Activated naive CD4-positive, alpha-beta T cell treated with anti-CD3 and anti-CD28 coated beads for 36 hours (primary cell): ENCODE measurements around the gene PLSCR4. TPM values are rescaled to one million over a fixed set of nuclear protein-coding genes. Genes with fewer than 3 reads are reported as not detected.
A peak's percentile ranks its signal among the peaks of the same experiment; 100 is the strongest.

Experiments used
- CTCF ChIA-PET: fragments of 350-600 bp; sonication (Branson Sonifier 250); formaldehyde crosslinking; loops from one replicate; lab custom pipeline; 2021; ENCODE audit warnings: antibody characterized with exemption; lab: Charles Lee
- DNase-seq: peaks from one replicate; pipeline ENCODE4 v3.0.0-alpha.2; 2020
- H3K27ac Mint-ChIP-seq: one replicate; pipeline ENCODE4 v1.8.0; 2021; ENCODE audit warnings: mild to moderate bottlenecking, mixed read lengths
- H3K27me3 Mint-ChIP-seq: one replicate; pipeline ENCODE4 v1.8.0; 2021; ENCODE audit warnings: low read depth, mixed read lengths
- H3K36me3 Mint-ChIP-seq: one replicate; pipeline ENCODE4 v1.8.0; 2021; ENCODE audit warnings: low read depth, mixed read lengths
- H3K4me1 Mint-ChIP-seq: one replicate; pipeline ENCODE4 v1.8.0; 2021; ENCODE audit warnings: low read depth, mixed read lengths
- H3K4me3 Mint-ChIP-seq: one replicate; pipeline ENCODE4 v1.8.0; 2021; ENCODE audit warnings: mild to moderate bottlenecking, moderate library complexity, mixed read lengths
- H3K9me3 Mint-ChIP-seq: one replicate; pipeline ENCODE4 v1.8.0; 2021; ENCODE audit warnings: mixed read lengths
- intact Hi-C: fragments of 100-400 bp; cut with micrococcal nuclease; formaldehyde crosslinking; loops from one replicate; pipeline ENCODE4 v1.15.1; 2023
- total RNA-seq, 2 experiments: library from RNA; stranded (reverse); gene quantifications; one replicate each; pipeline ENCODE4 v1.2.3, GENCODE V29; 2021

The PLSCR4 gene
- total RNA-seq, 2 experiments from 2014 or later = not detected

DNA sequence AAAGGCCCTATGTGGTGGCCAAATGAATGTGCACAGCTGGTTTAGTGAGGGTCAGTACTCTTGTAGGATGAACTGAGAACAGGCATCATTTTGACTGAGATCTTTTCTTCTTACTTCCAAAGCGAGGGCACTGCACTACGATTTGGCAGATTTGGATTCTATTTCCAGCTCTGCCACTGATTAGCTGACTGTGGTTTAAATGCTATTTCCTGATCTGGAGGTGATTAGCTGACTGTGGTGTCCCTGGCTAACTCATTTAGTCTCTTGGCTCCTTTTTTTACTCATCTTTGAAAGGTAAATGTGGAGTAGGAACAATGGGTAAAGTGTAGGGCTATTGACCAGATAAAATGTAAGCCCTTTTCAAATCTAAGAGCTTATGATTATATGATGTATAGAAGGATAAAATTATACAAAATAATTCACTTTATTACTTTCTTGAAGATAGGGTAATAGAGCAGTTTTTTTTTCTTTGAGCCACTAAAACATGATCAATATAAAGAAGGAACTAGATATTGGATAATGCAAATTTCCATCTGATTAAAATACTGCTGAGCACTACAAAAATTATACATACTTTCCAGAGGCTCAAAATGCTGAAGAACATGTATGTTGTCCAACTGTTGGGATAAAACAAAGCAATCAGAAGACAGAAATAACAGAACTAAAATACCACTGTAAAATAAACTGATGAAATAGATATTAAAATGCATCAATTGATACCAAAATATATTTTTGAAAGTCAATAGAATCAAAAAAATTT lies 50.3 kb downstream of the PLSCR4 start:
- H3K4me3 Mint-ChIP-seq = no peak overlapping the region
- H3K9me3 Mint-ChIP-seq = no peaks in the 10 kb centered on the region
- intact Hi-C loops = no loop called here
- CTCF ChIA-PET = interaction anchor here (0.8 to 1.5 kb wide), 2 partner anchors 11 to 377 kb away, joined by 4 to 6 read pairs; no protein-coding TSS in a partner anchor
- DNase-seq = no peak
- no peaks in the 10 kb centered on the region for H3K4me1 Mint-ChIP-seq
- no peaks in the 10 kb centered on the region for H3K36me3 Mint-ChIP-seq
- H3K27ac Mint-ChIP-seq = no peak overlapping the region
- H3K27me3 Mint-ChIP-seq = peaks cover 8% of the 10 kb centered on the region

- Mint-ChIP-seq H3K36me3 (no peaks in the 10 kb centered on the region), H3K4me1 (no peaks in the 10 kb centered on the region), H3K27me3 (peaks cover 8% of the 10 kb centered on the region), H3K27ac (no peak overlapping the region), H3K4me3 (no peak overlapping the region), H3K9me3 (no peaks in the 10 kb centered on the region)
- DNase-seq = no peak
- CTCF ChIA-PET = no interaction called here
- intact Hi-C loops = no loop called here
Observed at GRCh38 chr3:146199762-146200161, 51.1 kb downstream of the PLSCR4 start.

DNA sequence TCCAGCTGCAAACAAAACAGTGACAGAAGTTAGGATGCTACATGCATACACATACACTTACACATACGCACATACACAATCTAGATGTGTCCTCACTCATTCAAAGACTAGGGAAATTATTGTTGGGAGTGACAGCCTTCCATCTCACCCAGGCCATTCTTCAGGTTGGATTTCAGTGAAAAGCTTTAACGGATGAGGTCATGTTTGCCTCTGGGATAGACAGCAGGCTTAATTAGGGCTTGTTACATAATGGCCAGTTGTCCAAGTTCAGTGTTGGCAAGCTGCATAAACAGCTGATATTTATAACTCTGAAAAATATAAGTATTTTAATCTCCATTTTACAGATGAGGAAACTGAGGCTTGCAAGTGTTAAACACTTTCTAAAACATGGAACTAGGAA lies 54.1 kb downstream of the PLSCR4 start:
- H3K4me3 Mint-ChIP-seq = no peak overlapping the region
- H3K36me3 Mint-ChIP-seq = no peaks in the 10 kb centered on the region
- no peak overlapping the region for H3K27ac Mint-ChIP-seq
- intact Hi-C loops = no loop called here
- DNase-seq = no peak
- H3K27me3 Mint-ChIP-seq = peaks cover 6% of the 10 kb centered on the region
- no peaks in the 10 kb centered on the region for H3K4me1 Mint-ChIP-seq
- CTCF ChIA-PET = interaction anchor here (0.5 to 1.2 kb wide), 2 partner anchors 8 to 582 kb away, joined by 3 to 4 read pairs; no protein-coding TSS in a partner anchor
- no peaks in the 10 kb centered on the region for H3K9me3 Mint-ChIP-seq

GRCh38 chr3:146195605-146196004 lies 55.3 kb downstream of the PLSCR4 start:
- no peak for DNase-seq
- intact Hi-C loops = no loop called here

DNA sequence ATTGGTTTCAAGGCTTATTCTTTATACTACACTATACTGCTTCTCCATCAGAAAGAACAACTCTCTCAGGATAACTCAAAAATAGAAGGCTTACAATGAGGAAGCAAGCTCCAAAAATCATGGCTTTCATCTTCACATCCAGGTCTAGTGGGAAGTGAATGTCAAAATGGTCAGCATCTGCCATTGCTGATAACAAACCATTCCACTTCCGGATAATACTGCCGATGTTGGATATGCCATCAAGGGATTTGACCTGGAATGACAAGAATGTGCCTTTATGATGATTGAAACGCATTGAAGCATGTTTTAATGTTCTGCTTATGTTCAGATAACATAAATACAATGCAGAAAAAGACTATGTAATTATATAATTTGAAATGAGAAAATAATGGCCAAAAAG lies 55.9 kb downstream of the PLSCR4 start:
- no peaks in the 10 kb centered on the region for H3K9me3 Mint-ChIP-seq
- no peak for DNase-seq
- no peaks in the 10 kb centered on the region for H3K36me3 Mint-ChIP-seq
- intact Hi-C loops = no loop called here
- H3K4me3 Mint-ChIP-seq = no peak overlapping the region
- peaks cover 11% of the 10 kb centered on the region for H3K27me3 Mint-ChIP-seq
- no peak overlapping the region for H3K27ac Mint-ChIP-seq
- CTCF ChIA-PET = no interaction called here
- H3K4me1 Mint-ChIP-seq = no peaks in the 10 kb centered on the region

More at GRCh38 chr3:146195605-146196004, 55.3 kb downstream of the PLSCR4 start:
- H3K27ac Mint-ChIP-seq = no peak overlapping the region
- H3K4me3 Mint-ChIP-seq = no peak overlapping the region
- H3K27me3 Mint-ChIP-seq = peaks cover 11% of the 10 kb centered on the region
- no peaks in the 10 kb centered on the region for H3K9me3 Mint-ChIP-seq
- CTCF ChIA-PET = no interaction called here
- H3K4me1 Mint-ChIP-seq = no peaks in the 10 kb centered on the region
- no peaks in the 10 kb centered on the region for H3K36me3 Mint-ChIP-seq

GRCh38 chr3:146191051-146191450 lies 59.9 kb downstream of the PLSCR4 start:
- Mint-ChIP-seq H3K4me3 (no peak overlapping the region), H3K4me1 (no peaks in the 10 kb centered on the region), H3K36me3 (no peaks in the 10 kb centered on the region), H3K27me3 (peaks cover 13% of the 10 kb centered on the region), H3K9me3 (no peaks in the 10 kb centered on the region), H3K27ac (no peak overlapping the region)
- intact Hi-C loops = no loop called here
- no peak for DNase-seq
- CTCF ChIA-PET = interaction anchor here (0.6 to 4.9 kb wide), 6 partner anchors 9 to 437 kb away, joined by 3 to 43 read pairs (median 4); no protein-coding TSS in a partner anchor

DNA sequence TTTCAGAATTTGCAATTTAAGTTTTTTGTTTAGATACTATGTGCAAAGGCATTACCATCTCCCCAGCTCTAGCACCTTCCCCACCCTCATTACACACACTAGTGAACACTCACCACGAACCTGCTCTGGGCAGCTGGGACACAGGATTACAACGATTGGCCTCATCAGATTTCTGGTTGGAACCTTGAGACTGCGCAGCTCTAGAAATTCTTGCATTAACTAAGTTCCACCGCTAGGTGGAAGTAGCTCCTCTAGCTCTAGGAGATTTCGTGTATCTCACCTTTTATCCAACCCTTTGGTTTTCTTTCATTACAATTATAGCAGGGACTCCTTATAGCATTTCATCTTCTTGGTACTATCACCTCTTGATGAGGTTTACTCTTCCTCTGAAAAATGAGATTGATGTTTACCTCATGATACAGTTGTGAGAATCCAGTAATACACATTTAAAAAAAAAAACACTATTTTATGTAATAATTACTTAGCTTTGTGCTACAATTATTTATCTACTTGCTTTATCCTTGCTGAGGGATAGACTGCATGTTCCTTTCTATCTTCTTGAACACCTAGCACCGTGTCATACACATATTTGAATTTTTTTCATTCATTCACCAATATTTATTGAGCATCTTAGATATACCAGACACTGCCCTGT lies 61.3 kb downstream of the PLSCR4 start:
- peak; percentile 5 for DNase-seq
- no peak overlapping the region for H3K27ac Mint-ChIP-seq
- peaks cover 15% of the 10 kb centered on the region for H3K27me3 Mint-ChIP-seq
- CTCF ChIA-PET = interaction anchor here (0.6 to 4.9 kb wide), 30 partner anchors 8 to 451 kb away, joined by 3 to 43 read pairs (median 4); partner anchors contain the start of gene PLOD2
- no peaks in the 10 kb centered on the region for H3K36me3 Mint-ChIP-seq
- no peaks in the 10 kb centered on the region for H3K4me1 Mint-ChIP-seq
- intact Hi-C loops = loop anchor here (1.0 kb wide), 5 partner anchors 30 to 451 kb away; no protein-coding TSS in a partner anchor
- no peaks in the 10 kb centered on the region for H3K9me3 Mint-ChIP-seq
- no peak overlapping the region for H3K4me3 Mint-ChIP-seq

- Mint-ChIP-seq H3K27me3 (peaks cover 18% of the 10 kb centered on the region), H3K4me1 (no peaks in the 10 kb centered on the region), H3K9me3 (no peaks in the 10 kb centered on the region), H3K27ac (no peak overlapping the region), H3K4me3 (no peak overlapping the region), H3K36me3 (no peaks in the 10 kb centered on the region)
- CTCF ChIA-PET = interaction anchor here (0.8 to 4.9 kb wide), 6 partner anchors 14 to 122 kb away, joined by 3 to 43 read pairs (median 4); no protein-coding TSS in a partner anchor
- DNase-seq = peak; percentile 26
- intact Hi-C loops = loop anchor here (1.0 to 2.0 kb wide), 2 partner anchors 122 to 411 kb away; no protein-coding TSS in a partner anchor
Observed at GRCh38 chr3:146187334-146187950, 63.5 kb downstream of the PLSCR4 start.

GRCh38 chr3:146184241-146185015 lies 66.5 kb downstream of the PLSCR4 start:
- Mint-ChIP-seq H3K27me3 (peaks cover 11% of the 10 kb centered on the region), H3K4me1 (no peaks in the 10 kb centered on the region), H3K27ac (no peak overlapping the region), H3K9me3 (no peaks in the 10 kb centered on the region), H3K36me3 (no peaks in the 10 kb centered on the region), H3K4me3 (no peak overlapping the region)
- CTCF ChIA-PET = no interaction called here
- intact Hi-C loops = no loop called here
- DNase-seq = no peak

- intact Hi-C loops = no loop called here
- DNase-seq = no peak
- Mint-ChIP-seq H3K36me3 (no peaks in the 10 kb centered on the region), H3K27ac (no peak overlapping the region), H3K27me3 (peaks cover 11% of the 10 kb centered on the region), H3K9me3 (no peaks in the 10 kb centered on the region), H3K4me1 (no peaks in the 10 kb centered on the region), H3K4me3 (no peak overlapping the region)
- CTCF ChIA-PET = interaction anchor here (0.9 kb wide), 1 partner anchor 9 kb away, joined by 6 read pairs; no protein-coding TSS in a partner anchor
Observed at GRCh38 chr3:146181216-146181615, 69.7 kb downstream of the PLSCR4 start.

DNA sequence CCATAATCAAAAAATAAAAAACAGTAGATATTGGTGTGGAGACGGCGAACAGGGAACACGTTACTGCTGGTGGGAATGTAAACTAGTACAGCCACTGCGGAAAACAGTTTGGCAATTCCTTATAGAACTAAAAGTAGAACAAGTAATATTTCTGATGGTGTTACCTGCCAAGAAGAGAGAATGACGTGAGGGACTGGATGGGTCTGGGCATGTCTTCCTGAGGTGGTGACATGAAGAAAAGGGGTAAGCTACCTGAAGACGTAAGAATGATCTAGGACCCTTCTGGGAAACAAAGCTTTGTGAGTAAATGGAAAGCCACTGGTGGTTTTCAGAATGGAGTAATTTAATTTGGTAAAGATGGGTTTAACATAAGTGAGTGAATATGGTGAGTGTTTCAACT lies 70.5 kb downstream of the PLSCR4 start:
- CTCF ChIA-PET = no interaction called here
- Mint-ChIP-seq H3K27me3 (peaks cover 9% of the 10 kb centered on the region), H3K4me3 (no peak overlapping the region), H3K9me3 (no peaks in the 10 kb centered on the region), H3K36me3 (no peaks in the 10 kb centered on the region), H3K27ac (no peak overlapping the region), H3K4me1 (no peaks in the 10 kb centered on the region)
- no peak for DNase-seq
- intact Hi-C loops = no loop called here
